ENCODE measurements around the gene ACER2. TPM values are rescaled to one million over a fixed set of nuclear protein-coding genes. Genes with fewer than 3 reads are reported as not detected.

Gene ACER2
- total RNA-seq, 2 experiments from 2014 or later, result 1.5 to 1.6 TPM

DNA sequence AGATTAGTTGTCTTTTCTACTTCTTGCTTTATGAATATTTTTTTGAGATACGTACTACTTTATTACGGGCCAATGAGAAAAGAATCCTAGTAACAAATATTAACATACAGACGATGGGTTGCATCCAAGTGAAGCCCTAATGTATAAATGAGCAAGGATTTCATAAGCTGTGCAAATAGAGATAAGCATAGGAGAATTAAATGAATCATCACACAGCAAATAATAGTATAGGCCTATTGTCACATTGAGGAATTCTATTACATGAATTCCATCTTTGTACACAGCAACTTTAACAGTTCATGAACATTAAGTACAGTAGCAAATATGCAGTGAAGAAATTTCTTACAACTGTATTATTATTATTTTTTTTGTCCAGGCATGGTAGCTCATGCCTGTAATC lies 78.0 kb downstream of the ACER2 start:
- no peak for ATAC-seq
- H3K4me3 Mint-ChIP-seq, result no peak overlapping the region
- POLR2A ChIA-PET, result no interaction called here

DNA sequence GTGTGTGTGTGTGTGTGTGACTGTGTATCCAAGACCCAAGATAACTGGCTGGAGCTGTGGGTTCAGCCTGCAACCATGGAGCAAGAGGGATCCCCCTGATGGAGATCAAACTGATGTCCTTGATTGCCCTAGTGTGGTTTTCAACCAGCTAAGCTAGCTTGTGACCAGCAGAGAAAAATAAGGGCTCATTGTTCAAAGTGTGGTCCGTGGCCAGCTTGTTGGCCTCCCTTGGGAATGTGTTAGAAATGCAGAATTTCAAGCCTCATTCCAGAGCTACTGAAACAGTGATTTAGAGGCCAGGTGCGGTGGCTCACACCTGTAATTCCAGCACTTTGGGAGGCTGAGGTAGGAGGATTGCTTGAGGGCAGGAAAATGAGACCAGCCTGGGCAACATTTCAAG lies 79.9 kb downstream of the ACER2 start:
- Mint-ChIP-seq H3K36me3 (ENCODE audit: low read depth) (no peaks in the 10 kb centered on the region), H3K4me1 (peaks cover 12% of the 10 kb centered on the region), H3K27me3 (peaks cover 2% of the 10 kb centered on the region), H3K27ac (no peak overlapping the region), H3K9me3 (ENCODE audit: low read depth) (no peaks in the 10 kb centered on the region), H3K4me3 (no peak overlapping the region)
- ATAC-seq (no peak), DNase-seq (no peak)
- CTCF ChIA-PET, result interaction anchor here (0.5 to 3.3 kb wide), 2 partner anchors 24 to 1807 kb away, joined by 3 to 12 read pairs; no protein-coding TSS in a partner anchor
- intact Hi-C loops (cut with DNase I, micrococcal nuclease), result no loop called here
- POLR2A ChIA-PET, result no interaction called here

More for the DNA sequence above, 78.0 kb downstream of the ACER2 start:
- no peaks in the 10 kb centered on the region for H3K9me3 Mint-ChIP-seq (ENCODE audit: low read depth)
- intact Hi-C loops (cut with DNase I, micrococcal nuclease), result no loop called here
- peaks cover 4% of the 10 kb centered on the region for H3K27me3 Mint-ChIP-seq
- CTCF ChIA-PET, result interaction anchor here (0.7 to 2.1 kb wide), 3 partner anchors 9 to 22 kb away, joined by 3 to 6 read pairs (median 3); no protein-coding TSS in a partner anchor
- no peaks in the 10 kb centered on the region for H3K36me3 Mint-ChIP-seq (ENCODE audit: low read depth)
- DNase-seq, result no peak
- no peaks in the 10 kb centered on the region for H3K4me1 Mint-ChIP-seq
- H3K27ac Mint-ChIP-seq, result no peak overlapping the region

DNA sequence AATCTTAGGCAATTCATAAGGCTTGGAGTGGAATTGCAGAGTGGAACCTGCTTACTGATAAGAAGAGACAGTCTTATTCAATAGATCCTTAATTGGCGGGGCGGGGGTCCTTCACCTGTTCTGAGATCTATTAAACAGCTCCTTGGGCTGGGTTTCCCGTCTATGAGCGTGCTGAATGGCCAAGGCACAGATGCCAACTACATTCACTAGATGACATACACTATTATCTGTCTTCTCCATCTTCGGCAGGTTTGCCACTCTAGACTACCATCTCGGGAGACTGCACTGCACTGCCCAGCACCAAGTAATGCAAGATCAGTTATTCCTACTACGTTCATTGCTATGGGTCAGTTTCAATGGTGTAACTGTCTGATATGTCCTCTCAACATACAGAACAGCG lies 81.5 kb downstream of the ACER2 start:
- Mint-ChIP-seq H3K36me3 (ENCODE audit: low read depth) (no peaks in the 10 kb centered on the region), H3K4me3 (no peak overlapping the region), H3K27me3 (peaks cover 2% of the 10 kb centered on the region), H3K9me3 (ENCODE audit: low read depth) (no peaks in the 10 kb centered on the region), H3K4me1 (peaks cover 15% of the 10 kb centered on the region), H3K27ac (no peak overlapping the region)
- ATAC-seq (no peak), DNase-seq (no peak)
- POLR2A ChIA-PET, result no interaction called here
- intact Hi-C loops (cut with DNase I, micrococcal nuclease), result loop anchor here (5.0 to 10.0 kb wide), 4 partner anchors 152 to 1452 kb away; no protein-coding TSS in a partner anchor
- CTCF ChIA-PET, result interaction anchor here (1.0 to 3.3 kb wide), 3 partner anchors 14 to 26 kb away, joined by 3 to 12 read pairs (median 5); no protein-coding TSS in a partner anchor

DNA sequence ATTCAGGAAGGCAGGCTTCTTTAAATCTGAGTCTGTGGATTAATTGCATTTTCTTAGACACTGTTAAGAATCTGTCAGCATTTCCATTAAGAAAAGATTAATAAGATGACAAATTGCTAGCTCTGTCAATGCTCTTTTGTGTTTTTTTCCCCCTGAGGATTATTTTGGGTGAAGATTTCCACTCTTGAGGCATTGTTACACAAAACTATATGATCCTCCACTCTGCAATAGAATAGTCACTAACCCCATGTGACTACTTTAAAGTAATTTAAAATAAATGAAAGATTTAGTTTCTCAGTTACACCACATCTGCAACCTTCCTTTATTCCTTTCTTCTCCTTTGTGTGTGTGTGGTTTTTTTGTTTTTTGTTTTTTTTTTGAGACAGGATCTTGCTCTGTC lies 82.0 kb downstream of the ACER2 start:
- peaks cover 2% of the 10 kb centered on the region for H3K27me3 Mint-ChIP-seq
- no peak for ATAC-seq
- H3K36me3 Mint-ChIP-seq (ENCODE audit: low read depth), result no peaks in the 10 kb centered on the region
- ChIA-PET CTCF (interaction anchor here (0.7 to 3.3 kb wide), 3 partner anchors 15 to 535 kb away, joined by 3 to 12 read pairs (median 5); no protein-coding TSS in a partner anchor), POLR2A (interaction anchor here (0.7 kb wide), 1 partner anchor 84 kb away, joined by 4 read pairs; no protein-coding TSS in a partner anchor)
- no peak for DNase-seq
- no peaks in the 10 kb centered on the region for H3K9me3 Mint-ChIP-seq (ENCODE audit: low read depth)
- H3K4me3 Mint-ChIP-seq, result no peak overlapping the region
- H3K27ac Mint-ChIP-seq, result no peak overlapping the region
- intact Hi-C loops (cut with DNase I, micrococcal nuclease), result loop anchor here (5.0 to 10.0 kb wide), 4 partner anchors 151 to 1451 kb away; no protein-coding TSS in a partner anchor
- H3K4me1 Mint-ChIP-seq, result peaks cover 15% of the 10 kb centered on the region

DNA sequence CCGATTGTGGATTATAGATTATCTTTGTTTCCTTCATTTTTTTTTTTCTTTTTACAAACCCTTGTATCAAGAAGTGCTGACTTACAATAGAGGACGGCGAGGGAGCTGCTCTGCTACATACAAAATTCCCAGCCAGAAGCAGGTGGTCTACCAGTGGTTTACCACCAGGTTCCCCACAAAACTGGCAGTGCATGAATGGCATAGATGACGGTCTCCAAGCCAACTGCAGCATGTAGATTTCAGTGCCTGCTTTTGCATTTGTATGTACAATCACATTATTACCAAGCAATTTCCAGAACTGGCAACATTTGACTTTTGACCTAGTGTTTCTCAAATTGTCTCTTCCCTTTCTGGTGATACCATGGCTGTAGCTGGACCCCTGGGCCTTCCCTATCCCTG lies 84.0 kb downstream of the ACER2 start:
- H3K9me3 Mint-ChIP-seq (ENCODE audit: low read depth), result no peaks in the 10 kb centered on the region
- CTCF ChIA-PET, result interaction anchor here (0.6 to 1.5 kb wide), 5 partner anchors 25 to 491 kb away, joined by 3 to 5 read pairs (median 3); no protein-coding TSS in a partner anchor
- no peak overlapping the region for H3K27ac Mint-ChIP-seq
- intact Hi-C loops (cut with DNase I, micrococcal nuclease), result loop anchor here (2.0 to 10.0 kb wide), 5 partner anchors 24 to 1450 kb away; no protein-coding TSS in a partner anchor
- H3K27me3 Mint-ChIP-seq, result peaks cover 2% of the 10 kb centered on the region
- peaks cover 15% of the 10 kb centered on the region for H3K4me1 Mint-ChIP-seq
- POLR2A ChIA-PET, result no interaction called here
- no peak overlapping the region for H3K4me3 Mint-ChIP-seq
- peak; percentile 16 for ATAC-seq
- no peaks in the 10 kb centered on the region for H3K36me3 Mint-ChIP-seq (ENCODE audit: low read depth)
- DNase-seq, result no peak

DNA sequence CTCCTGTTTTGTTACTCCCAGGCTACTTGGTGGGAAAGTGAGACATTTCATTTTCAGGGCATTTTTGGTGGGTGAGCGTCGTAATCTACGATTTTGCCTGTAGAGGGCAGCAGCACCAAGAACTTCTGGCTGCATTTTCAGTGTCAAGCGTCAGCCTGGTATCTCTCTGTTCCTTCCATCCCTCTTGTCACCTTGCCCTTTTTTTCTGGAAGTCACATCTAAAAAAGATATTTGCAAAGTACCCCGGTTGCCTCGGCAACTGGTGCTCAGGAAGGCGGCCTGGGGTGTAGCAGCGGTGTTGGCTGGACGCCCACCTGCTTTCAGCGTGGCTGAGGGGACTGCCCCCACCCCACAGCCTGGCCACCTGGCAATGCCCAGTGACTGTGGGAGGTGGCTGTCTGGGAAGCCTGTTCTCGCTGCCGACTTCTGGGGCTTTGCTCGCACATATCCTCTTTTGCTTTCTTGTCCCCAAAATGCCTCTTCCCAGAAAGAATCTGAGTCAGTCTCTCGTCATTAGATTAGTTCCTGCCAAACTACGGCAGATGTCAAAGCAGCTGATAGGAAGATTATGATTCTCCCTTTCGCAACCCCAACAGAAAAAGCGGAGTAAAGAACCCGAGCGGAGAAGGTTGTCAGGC lies 84.5 kb downstream of the ACER2 start:
- DNase-seq, result peak; percentile 63
- peak overlapping the region; percentile 27 for H3K4me3 Mint-ChIP-seq
- H3K36me3 Mint-ChIP-seq (ENCODE audit: low read depth), result no peaks in the 10 kb centered on the region
- peak overlapping the region; percentile 40 for H3K27ac Mint-ChIP-seq
- intact Hi-C loops (cut with DNase I, micrococcal nuclease), result loop anchor here (2.0 to 10.0 kb wide), 5 partner anchors 24 to 1449 kb away; no protein-coding TSS in a partner anchor
- H3K27me3 Mint-ChIP-seq, result peaks cover 2% of the 10 kb centered on the region
- ChIA-PET CTCF (interaction anchor here (0.7 to 1.5 kb wide), 5 partner anchors 25 to 150 kb away, joined by 3 to 5 read pairs (median 3); no protein-coding TSS in a partner anchor), POLR2A (no interaction called here)
- ATAC-seq, result peak; percentile 68
- peaks cover 15% of the 10 kb centered on the region for H3K4me1 Mint-ChIP-seq
- no peaks in the 10 kb centered on the region for H3K9me3 Mint-ChIP-seq (ENCODE audit: low read depth)

DNA sequence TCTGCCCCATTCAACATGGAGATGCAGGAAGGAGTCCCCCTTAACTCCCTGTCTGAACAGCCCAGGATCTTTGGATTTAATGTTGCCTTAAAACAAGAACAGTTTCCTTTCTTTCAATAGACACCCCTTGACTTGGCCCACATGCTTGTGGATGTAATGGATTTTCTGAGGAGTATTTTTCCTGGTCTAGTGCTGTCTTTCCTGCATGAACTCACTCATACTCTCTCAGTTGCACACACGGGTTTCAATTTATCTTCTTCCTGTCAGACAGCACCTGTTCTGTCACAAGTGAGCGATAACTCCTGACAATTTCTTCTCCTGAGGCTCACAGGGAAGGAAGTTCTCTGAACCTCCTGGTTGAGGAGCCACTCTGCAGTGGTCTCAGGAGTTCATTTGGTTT lies 85.1 kb downstream of the ACER2 start:
- intact Hi-C loops (cut with DNase I, micrococcal nuclease), result loop anchor here (2.0 to 10.0 kb wide), 5 partner anchors 23 to 1448 kb away; no protein-coding TSS in a partner anchor

DNA sequence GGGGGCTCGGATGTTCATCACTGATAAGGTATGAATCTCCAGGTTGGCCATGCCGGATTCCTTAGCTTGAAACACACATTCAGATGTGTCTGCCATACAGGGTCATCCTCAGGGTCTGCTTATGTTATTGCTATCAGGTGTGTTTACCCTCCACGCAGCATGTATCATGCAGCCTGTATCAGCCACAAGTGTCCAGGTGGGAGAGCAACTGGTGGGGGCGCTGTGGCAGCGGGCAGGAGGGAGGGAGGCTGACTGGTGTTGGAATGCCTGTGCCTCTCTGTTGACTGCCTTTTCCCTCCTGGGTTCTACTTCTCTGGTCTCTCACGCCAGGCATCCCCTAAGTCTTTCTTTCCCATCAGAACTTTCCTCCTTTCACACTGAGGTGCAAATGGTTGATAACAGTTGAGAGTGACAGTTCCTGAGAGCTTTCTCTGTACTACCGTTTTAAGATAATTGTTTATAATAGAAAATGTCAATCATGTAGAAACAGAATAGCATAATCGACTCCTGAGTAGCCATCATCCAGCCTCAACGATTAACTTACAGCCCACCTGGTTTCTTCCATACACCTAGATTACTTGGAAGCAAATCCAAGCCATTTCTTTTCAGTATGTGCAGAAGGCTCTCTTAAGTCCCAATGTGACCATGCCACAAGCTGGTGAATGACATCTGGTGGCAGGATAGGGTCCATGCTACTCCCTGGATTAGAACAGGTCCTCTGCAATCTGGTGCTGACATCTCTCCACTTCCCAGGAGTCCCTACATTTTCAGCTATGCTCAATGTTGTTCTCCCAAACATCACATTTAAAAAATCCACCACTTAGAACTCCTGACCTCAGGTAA lies 86.6 kb downstream of the ACER2 start:
- CTCF ChIA-PET, result interaction anchor here (0.7 to 1.1 kb wide), 2 partner anchors 39 to 999 kb away, joined by 3 read pairs; no protein-coding TSS in a partner anchor
- POLR2A ChIA-PET, result no interaction called here
- intact Hi-C loops (cut with DNase I, micrococcal nuclease), result loop anchor here in 1 of 2 experiments (10.0 kb wide), 1 partner anchor 259 kb away; no protein-coding TSS in a partner anchor
- Mint-ChIP-seq H3K27me3 (peaks cover 2% of the 10 kb centered on the region), H3K4me3 (no peak overlapping the region), H3K27ac (no peak overlapping the region), H3K9me3 (ENCODE audit: low read depth) (peaks cover 1% of the 10 kb centered on the region), H3K4me1 (peaks cover 15% of the 10 kb centered on the region), H3K36me3 (ENCODE audit: low read depth) (no peaks in the 10 kb centered on the region)
- no peak for DNase-seq
- ATAC-seq, result no peak

More for the DNA sequence above, 85.1 kb downstream of the ACER2 start:
- Mint-ChIP-seq H3K36me3 (ENCODE audit: low read depth) (no peaks in the 10 kb centered on the region), H3K27ac (no peak overlapping the region), H3K4me3 (no peak overlapping the region), H3K27me3 (peaks cover 2% of the 10 kb centered on the region), H3K4me1 (peaks cover 15% of the 10 kb centered on the region), H3K9me3 (ENCODE audit: low read depth) (no peaks in the 10 kb centered on the region)
- no peak for DNase-seq
- CTCF ChIA-PET, result interaction anchor here (0.7 kb wide), 1 partner anchor 70 kb away, joined by 3 read pairs; no protein-coding TSS in a partner anchor
- POLR2A ChIA-PET, result no interaction called here
- ATAC-seq, result no peak

DNA sequence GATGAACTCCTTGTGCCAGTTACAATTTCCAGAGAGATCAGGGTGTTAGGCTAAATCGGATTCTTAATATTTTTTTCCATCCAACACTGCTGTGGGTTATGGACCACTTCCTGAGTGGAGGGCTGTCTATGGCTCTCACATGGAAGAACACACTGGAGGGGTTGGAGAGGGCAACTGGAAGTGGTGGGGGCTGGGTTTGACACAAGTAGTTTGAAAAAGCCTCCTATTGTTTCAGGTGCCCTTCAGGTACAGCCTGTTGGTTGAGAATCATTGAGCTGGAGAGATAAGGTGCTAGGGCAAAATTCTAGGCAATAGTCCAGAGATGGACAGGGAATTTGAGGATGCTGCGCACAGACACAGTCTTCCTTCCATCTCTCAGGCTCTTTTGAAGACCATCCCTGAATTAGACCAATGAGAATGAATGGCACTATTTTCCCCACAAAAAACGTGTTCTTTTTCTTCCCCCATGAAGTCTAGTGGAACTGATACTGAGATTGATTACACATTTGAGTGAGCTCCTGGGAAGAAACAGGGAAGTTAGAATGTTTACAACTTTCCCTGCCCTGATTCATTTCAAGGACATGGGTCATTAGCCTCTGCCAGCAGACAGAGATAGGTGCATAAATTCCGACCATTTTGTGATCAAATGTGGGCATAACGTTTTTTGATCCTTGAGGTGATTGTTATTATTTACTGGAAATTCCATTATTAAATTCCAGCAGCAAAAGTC lies 87.7 kb downstream of the ACER2 start:
- intact Hi-C loops (cut with DNase I, micrococcal nuclease), result loop anchor here in 1 of 2 experiments (10.0 kb wide), 1 partner anchor 258 kb away; no protein-coding TSS in a partner anchor
- ChIA-PET POLR2A (no interaction called here), CTCF (no interaction called here)
- Mint-ChIP-seq H3K27me3 (peaks cover 6% of the 10 kb centered on the region), H3K4me3 (no peak overlapping the region), H3K4me1 (peaks cover 15% of the 10 kb centered on the region), H3K9me3 (ENCODE audit: low read depth) (peaks cover 3% of the 10 kb centered on the region), H3K27ac (no peak overlapping the region), H3K36me3 (ENCODE audit: low read depth) (no peaks in the 10 kb centered on the region)
- DNase-seq (no peak), ATAC-seq (no peak)

DNA sequence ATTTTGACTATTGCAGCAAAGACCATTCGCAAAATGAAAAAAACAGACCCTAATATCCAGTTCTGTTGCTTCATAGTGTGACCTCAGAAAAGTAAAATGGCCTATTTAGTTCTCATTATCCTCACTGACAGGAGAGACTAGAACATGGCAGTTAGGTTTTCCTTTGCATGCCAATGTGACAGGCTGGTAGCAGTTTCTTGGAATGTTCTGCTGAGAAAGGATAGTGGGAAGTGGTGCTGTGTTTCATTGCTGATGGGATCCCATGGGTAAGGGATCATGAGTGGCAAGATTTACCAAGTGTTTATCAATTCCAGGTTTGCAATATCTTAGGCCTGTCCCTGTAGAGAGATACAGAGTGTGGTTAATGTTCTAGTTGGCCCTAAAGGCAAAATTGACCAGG lies 88.5 kb downstream of the ACER2 start:
- DNase-seq (no peak), ATAC-seq (no peak)
- no peaks in the 10 kb centered on the region for H3K36me3 Mint-ChIP-seq (ENCODE audit: low read depth)
- peaks cover 3% of the 10 kb centered on the region for H3K9me3 Mint-ChIP-seq (ENCODE audit: low read depth)
- CTCF ChIA-PET, result interaction anchor here (1.5 kb wide), 1 partner anchor 15 kb away, joined by 3 read pairs; no protein-coding TSS in a partner anchor
- peaks cover 15% of the 10 kb centered on the region for H3K4me1 Mint-ChIP-seq
- H3K4me3 Mint-ChIP-seq, result no peak overlapping the region
- intact Hi-C loops (cut with DNase I, micrococcal nuclease), result loop anchor here in 1 of 2 experiments (10.0 kb wide), 1 partner anchor 258 kb away; no protein-coding TSS in a partner anchor
- H3K27ac Mint-ChIP-seq, result no peak overlapping the region
- POLR2A ChIA-PET, result no interaction called here
- peaks cover 6% of the 10 kb centered on the region for H3K27me3 Mint-ChIP-seq
